Hematopoietic multipotent progenitor cell treated with erythropoietin and hydrocortisone succinate and interleukin-3 and kit ligand, for 8 days (in vitro differentiated cells): ENCODE data around the gene FGF3.

Source experiments
- DNase-seq: peaks from one replicate; pipeline ENCODE4 v3.0.0-alpha.2; 2015

FGF3 gene

DNA sequence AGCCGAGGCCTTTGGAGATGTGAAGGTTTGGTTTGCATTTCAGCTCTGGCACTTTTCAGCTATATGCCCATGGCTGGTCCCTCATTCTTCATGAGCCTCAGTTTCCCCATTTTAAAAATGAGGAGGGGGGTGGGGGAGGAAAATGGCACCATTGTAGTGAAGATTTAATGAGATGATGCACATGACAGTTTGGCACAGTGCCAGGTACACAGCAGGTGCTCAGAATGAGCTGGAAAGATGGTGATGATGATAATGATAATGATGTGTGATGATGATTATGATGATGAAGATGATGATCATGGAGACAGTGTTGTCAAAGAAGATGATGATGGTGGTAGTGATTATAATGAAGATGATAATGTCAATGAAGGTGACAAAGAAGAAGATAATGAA lies 24.3 kb upstream of the FGF3 start:
- DNase-seq = no peak

GRCh38 chr11:69842746-69843528 lies 23.7 kb upstream of the FGF3 start:
- no peak for DNase-seq

GRCh38 chr11:69841859-69842698 lies 22.9 kb upstream of the FGF3 start:
- peak; percentile 38 for DNase-seq

DNA sequence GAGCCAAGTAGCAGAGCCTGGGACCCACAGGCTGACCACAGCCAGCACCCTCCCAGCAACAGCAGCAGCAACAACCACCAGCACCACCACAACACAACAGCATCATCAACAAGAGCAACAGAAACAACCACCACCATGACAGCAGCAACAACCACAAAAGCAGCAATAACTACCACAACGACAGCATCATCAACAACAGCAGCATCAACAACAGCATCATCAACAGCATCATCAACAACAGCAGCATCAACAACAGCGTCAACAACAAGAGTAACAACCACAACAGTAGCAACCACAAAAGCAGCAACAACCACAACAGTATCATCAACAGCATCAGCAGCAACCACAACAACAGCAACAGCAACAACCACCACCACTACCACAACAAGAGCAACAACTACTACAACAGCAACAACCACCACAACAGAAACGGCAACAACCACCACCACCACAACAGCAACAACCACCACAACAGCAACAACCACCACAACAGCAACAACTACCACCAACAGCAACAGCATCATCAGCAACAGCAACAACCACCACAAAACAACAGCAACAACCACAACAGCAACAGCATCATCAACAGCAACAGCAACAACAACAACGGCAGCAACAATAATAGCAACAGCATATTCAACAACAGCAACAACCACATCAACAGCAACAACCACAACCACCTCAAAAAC lies 22.1 kb upstream of the FGF3 start:
- no peak for DNase-seq

DNA sequence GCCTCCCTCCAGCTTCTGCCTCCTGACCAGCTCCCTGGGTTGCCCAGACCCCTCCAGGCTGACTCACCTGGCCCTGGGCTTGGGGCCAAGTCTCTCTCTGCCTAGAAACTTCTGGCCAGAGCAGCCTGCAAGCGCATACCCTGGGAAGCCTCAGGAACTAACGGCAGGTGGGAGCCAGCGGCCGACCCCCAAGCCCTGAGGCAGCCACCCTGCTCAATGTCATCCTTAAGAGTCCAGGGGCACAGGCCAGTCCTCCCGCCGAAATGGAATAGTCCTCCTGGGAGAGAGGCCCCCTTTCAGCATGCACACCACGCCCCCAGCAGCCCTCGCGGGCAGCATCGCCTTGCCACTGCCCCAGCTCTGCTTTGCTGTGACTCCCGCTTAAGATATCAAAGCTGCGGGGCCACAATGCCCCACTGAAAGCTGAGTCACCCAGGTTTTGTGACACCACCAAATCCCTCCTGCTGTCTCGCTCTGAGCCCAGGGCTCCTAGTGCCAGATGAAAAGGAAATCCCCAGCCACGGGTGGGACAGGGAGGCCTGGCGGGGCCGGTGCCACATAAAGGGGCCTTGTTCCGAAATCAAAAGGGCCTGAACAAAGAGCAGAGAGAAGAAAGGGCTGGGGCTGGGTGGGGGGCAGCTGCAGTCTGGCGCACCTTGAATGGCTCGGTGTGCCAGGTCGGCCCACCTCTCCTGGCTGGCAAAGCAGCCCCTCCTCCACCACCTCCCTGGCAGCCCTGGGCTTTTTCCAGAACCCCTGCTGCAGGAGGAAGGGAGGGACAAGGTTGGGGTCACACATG lies 21.4 kb upstream of the FGF3 start:
- no peak for DNase-seq

GRCh38 chr11:69839516-69839915 lies 20.3 kb upstream of the FGF3 start:
- no peak for DNase-seq

- no peak for DNase-seq
These were observed 18.6 kb upstream of the FGF3 start for GRCh38 chr11:69837791-69838190.

DNA sequence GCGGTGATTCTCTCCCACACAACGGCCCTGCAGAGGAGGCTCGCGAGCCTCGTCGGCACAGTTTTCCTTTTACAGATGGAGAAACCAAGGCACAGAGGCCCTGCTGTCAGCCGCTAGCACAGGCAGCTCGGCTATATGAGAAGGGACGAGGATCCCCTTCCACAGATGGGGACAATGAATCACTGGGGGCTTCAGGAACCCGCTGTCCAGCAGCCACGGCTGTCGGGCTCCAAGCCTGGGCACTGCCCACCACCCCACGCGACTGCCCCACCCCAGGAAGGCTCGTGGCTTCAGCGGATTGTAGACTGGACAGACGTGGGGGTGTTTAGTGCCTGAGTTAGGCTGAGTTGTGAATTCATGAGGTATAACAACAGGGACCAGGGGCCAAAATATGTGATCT lies 17.2 kb upstream of the FGF3 start:
- no peak for DNase-seq

DNA sequence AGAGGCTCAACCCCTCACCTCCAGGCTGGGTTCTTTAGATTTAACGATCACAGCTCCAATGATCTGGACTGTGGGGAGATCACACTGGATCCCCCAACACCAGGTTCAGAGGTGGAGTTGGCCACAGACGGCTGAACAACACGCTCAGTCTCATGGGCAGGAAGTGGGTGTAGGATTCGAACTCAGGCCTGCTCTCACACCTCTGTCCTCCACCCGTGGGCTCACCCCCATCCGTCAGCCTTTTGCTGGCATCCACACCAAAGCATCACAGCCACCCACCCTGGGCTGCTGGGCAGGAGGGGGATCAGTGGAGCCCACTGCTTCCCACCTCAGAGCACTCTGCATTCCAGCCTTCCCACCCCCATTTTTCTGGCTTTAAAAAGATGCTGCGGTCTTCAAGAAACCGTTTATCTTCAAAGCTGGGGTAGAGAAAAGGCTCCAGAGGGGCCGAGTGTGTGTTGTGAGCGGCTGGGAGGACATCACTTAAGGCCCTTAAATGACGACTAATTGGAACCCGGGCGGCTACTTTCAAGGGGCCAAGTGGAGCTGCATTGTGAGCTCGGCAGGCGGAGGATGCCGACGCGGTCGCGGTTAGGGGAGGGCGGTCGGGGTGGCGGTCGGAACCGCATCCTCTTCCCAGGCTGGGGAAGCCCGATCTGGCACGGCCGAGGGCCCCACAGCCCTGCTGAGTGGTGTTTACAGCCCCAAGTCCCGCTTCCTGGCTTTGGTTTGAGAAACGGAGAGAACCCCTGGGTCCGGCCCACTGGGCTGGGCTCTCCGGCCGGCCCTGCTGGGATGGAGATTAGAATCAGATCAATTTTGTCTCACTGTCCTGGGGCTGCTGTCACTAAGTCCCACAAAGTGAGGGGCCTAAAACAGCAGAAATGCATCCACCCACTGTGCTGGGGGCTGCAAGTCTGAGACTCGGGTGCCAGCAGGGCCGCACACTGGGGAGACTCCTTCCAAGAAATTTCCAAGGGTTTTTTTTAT lies 15.9 kb upstream of the FGF3 start:
- no peak for DNase-seq

- no peak for DNase-seq
These were observed 15.0 kb upstream of the FGF3 start for GRCh38 chr11:69834251-69834650.

GRCh38 chr11:69832561-69833413 lies 13.6 kb upstream of the FGF3 start:
- DNase-seq = no peak

DNA sequence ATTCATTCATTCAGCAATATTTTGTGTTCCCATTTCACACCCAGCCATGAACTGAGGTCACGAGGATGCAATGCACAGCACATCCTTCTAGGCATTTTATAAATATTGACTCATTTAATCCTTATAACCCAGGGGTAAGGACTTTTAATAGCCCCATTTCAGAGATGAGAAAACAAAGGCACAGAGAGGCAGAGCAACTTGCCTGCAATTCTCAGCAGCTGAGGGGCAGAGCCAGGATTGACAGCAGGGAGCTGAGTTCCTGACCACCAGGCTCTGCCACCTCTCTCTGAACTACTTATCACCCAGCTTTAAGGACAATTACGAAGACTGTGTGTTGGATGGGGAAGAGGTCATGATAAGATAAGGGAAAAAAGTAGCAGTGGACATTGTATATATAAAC lies 12.8 kb upstream of the FGF3 start:
- DNase-seq = no peak

DNA sequence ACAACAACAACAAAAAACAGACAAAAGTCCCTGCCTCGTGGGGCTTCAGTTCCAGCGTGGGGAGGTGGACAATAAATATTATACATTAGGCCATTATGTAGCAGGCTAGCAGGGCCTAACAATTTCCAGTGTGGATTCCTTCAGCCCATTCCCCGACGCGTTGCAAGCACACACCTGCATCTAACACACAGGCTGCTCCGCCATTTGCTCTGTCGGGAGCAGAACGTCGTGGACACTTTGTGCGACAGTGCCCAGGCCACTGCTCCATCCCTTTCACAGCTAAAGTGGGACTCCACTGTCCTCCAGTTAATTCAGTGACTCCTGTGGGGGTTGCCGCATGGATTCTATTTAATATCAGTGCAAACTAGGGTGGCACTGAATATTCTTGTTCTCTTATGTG lies 10.9 kb upstream of the FGF3 start:
- no peak for DNase-seq

DNA sequence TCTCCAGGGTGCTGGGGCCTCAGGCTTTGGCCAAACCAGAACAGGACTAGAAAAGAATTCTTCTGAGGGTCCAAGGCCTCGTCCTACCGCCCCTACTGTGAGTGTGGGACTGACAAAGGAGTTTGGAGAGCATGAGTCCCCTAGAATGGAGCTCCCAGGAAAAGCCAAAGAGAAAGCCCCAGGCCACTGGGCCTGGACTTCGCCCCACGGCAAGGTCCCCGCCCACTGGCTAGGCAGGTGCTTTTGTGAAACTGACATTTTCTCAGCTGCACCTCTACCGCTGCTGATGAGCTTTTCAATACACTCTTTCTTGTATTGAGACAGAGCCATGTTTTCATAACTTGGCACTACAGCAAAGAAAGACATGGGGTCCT lies 9.7 kb upstream of the FGF3 start:
- DNase-seq = no peak

GRCh38 chr11:69828276-69828970 lies 9.2 kb upstream of the FGF3 start:
- DNase-seq = no peak

DNA sequence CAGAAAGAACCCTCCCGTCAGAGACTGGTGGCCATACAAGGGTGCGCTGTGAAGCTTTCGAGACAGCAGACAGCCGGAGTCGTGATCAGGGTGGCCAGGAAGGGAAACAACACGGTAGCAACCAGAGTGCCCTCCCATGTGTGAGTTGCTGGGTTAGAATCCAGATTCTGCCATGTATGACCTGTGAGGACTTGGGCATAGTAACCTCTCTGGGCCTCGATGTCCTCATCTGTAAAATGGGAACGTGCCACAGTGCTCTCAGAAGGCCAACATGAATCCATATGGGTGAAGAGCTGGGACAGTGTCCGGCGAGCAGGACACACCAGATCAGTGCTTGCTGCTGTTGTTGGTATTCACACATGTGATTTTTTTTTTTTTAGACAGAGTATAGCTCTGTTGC lies 7.6 kb upstream of the FGF3 start:
- no peak for DNase-seq

DNA sequence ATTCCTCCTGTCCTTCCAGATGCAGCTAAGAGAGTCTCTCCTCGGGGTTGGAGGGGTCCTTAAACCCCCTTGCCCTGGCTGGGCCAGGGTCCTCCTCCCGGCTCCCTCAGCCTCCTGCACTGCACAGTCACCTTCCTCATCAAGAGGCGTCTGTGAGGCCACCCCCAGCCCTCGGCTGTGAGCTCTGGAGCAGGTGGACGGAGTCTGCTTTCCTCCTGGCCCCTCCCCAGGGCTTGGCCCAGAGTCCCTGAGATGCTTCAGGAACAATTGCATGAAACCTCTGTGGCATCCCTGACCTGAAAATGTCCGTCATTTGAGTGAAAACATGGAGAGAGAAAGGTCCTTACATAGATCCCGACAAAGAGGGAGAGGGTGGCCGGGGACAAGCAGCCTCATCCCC lies 6.7 kb upstream of the FGF3 start:
- DNase-seq = no peak

DNA sequence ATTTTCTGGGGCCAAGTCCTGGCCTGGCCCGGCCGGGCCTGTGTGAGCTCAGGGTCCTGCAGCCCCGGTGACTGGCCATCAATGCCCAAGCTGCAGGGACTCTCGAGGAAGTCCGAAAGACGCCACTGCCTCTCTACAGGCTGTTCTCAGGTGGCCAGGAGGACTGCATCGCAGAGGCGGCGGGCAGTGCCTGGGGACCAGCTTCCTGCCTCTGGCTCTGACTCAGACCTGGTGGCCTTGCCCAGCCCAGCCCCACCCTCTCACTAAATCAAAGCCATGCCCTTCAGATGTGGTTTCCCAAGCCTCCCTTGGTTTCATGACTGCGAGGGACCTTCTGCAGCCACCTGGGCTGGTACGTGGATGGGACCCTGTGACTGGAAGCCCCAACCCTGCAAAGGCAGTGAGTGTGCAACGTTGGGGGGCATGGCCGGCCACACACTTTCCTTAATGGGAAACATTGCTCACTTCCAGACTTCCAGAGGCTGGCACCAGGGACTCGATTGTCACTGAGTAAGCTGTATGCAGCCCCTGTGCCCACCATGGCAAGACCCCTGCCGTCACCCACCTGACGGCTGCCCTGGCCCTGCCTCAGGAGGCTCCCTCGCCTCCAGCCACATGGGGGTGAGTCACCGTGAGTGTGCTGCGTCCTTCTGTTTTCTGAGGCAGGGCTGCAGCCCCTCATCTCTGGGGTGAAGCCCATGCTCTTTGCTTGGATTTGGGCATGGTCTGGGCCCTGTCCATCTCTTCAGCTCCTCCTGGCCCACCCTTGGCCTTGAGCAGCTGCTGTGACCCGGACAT lies 6.0 kb upstream of the FGF3 start:
- DNase-seq = no peak

GRCh38 chr11:69823641-69824265 lies 4.5 kb upstream of the FGF3 start:
- DNase-seq = no peak
